SHP77 (cell line): Measurements from ENCODE around the gene USP9X.
A peak's percentile ranks its signal among the peaks of the same experiment; 100 is the strongest.
"Not testable (repeated sequence)": the region's sequence is repeated elsewhere in the genome, so short reads cannot be mapped to it uniquely, and the experiment has no call there.

ENCODE experiments used
- DNase-seq, 2 experiments: peaks; one replicate each; lab custom pipeline; 2025; lab: John Stamatoyannopoulos, UW

USP9X gene

GRCh38 chrX:41186946-41187345 is 101.7 kb downstream of the USP9X start:
- DNase-seq, result not testable (repeated sequence)

GRCh38 chrX:41189156-41189555 is 103.9 kb downstream of the USP9X start:
- no peak for DNase-seq

GRCh38 chrX:41192880-41193279 is 107.6 kb downstream of the USP9X start:
- no peak for DNase-seq

GRCh38 chrX:41198410-41198809 is 113.2 kb downstream of the USP9X start:
- DNase-seq, result no peak

- DNase-seq, result no peak
These were observed 115.5 kb downstream of the USP9X start for GRCh38 chrX:41200785-41201184.

- no peak for DNase-seq
These were observed 124.6 kb downstream of the USP9X start for GRCh38 chrX:41209853-41210252.

GRCh38 chrX:41224605-41225004 is 139.4 kb downstream of the USP9X start:
- no peak for DNase-seq

- no peak for DNase-seq
These were observed 148.7 kb downstream of the USP9X start for GRCh38 chrX:41233988-41234387.

GRCh38 chrX:41234471-41234870 is 149.2 kb downstream of the USP9X start:
- DNase-seq, result not testable (repeated sequence)

- DNase-seq, result no peak
These were observed 149.7 kb downstream of the USP9X start for GRCh38 chrX:41234962-41235361.

GRCh38 chrX:41236629-41237028 is 151.4 kb downstream of the USP9X start:
- DNase-seq, result no peak

GRCh38 chrX:41240509-41240908 is 155.3 kb downstream of the USP9X start:
- no peak for DNase-seq

- DNase-seq, result no peak
These were observed 156.7 kb downstream of the USP9X start for GRCh38 chrX:41241962-41242361.

- DNase-seq, result no peak
These were observed 160.4 kb downstream of the USP9X start for GRCh38 chrX:41245641-41246040.

- DNase-seq, result no peak
These were observed 165.6 kb downstream of the USP9X start for GRCh38 chrX:41250867-41251266.

GRCh38 chrX:41257801-41258200 is 172.6 kb downstream of the USP9X start:
- DNase-seq, result no peak

GRCh38 chrX:41258226-41258625 is 173.0 kb downstream of the USP9X start:
- no peak for DNase-seq

GRCh38 chrX:41258871-41259270 is 173.6 kb downstream of the USP9X start:
- no peak for DNase-seq

GRCh38 chrX:41259516-41259915 is 174.3 kb downstream of the USP9X start:
- peak; percentile 31 to 59 for DNase-seq

GRCh38 chrX:41265615-41266014 is 180.4 kb downstream of the USP9X start:
- DNase-seq, result no peak

- no peak for DNase-seq
These were observed 188.4 kb downstream of the USP9X start for GRCh38 chrX:41273638-41274037.

- DNase-seq, result peak; percentile 28 to 38
These were observed 190.7 kb downstream of the USP9X start for GRCh38 chrX:41275661-41276609.

GRCh38 chrX:41276661-41277506 is 191.6 kb downstream of the USP9X start:
- peak in 1 of 2 experiments; percentile 20 for DNase-seq
